ENCODE results near the gene CSF2RB. TPM values are rescaled to one million over a fixed set of nuclear protein-coding genes. Genes with fewer than 3 reads are reported as not detected.

Gene CSF2RB
- total RNA-seq, 1 experiment from 2014 or later, result not detected

- no peaks in the 10 kb centered on the region for H3K4me1 ChIP-seq (ENCODE audit: insufficient read depth, low read length)
- no peak overlapping the region for H4K5ac ChIP-seq (ENCODE audit: insufficient read length, low read depth, low read length)
- peaks cover 5 to 13% of the 10 kb centered on the region in 2 experiments; a peak in 3 of 4 replicates for H3K4me1 Mint-ChIP-seq
- no peak overlapping the region for H3K9ac ChIP-seq (ENCODE audit: extremely low read depth, insufficient read length, low read length)
- H2BK15ac ChIP-seq (ENCODE audit: low read depth, low read length), result no peak overlapping the region
- no peaks in the 10 kb centered on the region for H3K27me3 ChIP-seq (ENCODE audit: insufficient read depth, low read length)
- no peak overlapping the region for H2AK5ac ChIP-seq (ENCODE audit: insufficient read length, low read length)
- no peak overlapping the region for H2BK12ac ChIP-seq (ENCODE audit: insufficient read length, low read depth, low read length)
- no peak overlapping the region for H3K27ac ChIP-seq (ENCODE audit: insufficient read length, low read depth, low read length)
- H2BK120ac ChIP-seq (ENCODE audit: low read depth, low read length, poor library complexity, severe bottlenecking), result no peak overlapping the region
- H4K20me1 ChIP-seq (ENCODE audit: control insufficient read depth, insufficient read depth, insufficient read length), result no peaks in the 10 kb centered on the region
- no CpG with 5 or more reads among the region's 4 CpGs for WGBS (ENCODE audit: extremely low coverage, insufficient read length, low lambda C conversion rate)
- H3K23ac ChIP-seq (ENCODE audit: insufficient read length, low read depth, low read length), result no peak overlapping the region
- H3T11ph ChIP-seq (ENCODE audit: low read length), result no peak overlapping the region
- no peak overlapping the region for H3K27ac Mint-ChIP-seq
- H3K79me2 ChIP-seq (ENCODE audit: insufficient read depth, low read length), result no peaks in the 10 kb centered on the region
- no peak overlapping the region for H3K56ac ChIP-seq (ENCODE audit: insufficient read length, low read depth, low read length)
- H3K4ac ChIP-seq (ENCODE audit: low read depth, low read length), result no peak overlapping the region
- peaks cover 35% of the 10 kb centered on the region for H3K27me3 Mint-ChIP-seq (ENCODE audit: low read depth)
- TF ChIP-seq CTCF (conservative IDR thresholded peaks at IDR 0.05), result no peak
- H3K9me3 ChIP-seq (ENCODE audit: control insufficient read depth, low read depth, low read length), result no peaks in the 10 kb centered on the region
- no peak overlapping the region for H2BK20ac ChIP-seq (ENCODE audit: low read depth, low read length, poor library complexity, severe bottlenecking)
- no peak overlapping the region for H3K14ac ChIP-seq (ENCODE audit: insufficient read depth, low read length)
- H3K18ac ChIP-seq (ENCODE audit: insufficient read length, low read depth, low read length), result no peak overlapping the region
- H3K36me3 Mint-ChIP-seq (ENCODE audit: insufficient read depth in 1 of 3, low read depth in 3 of 3), result no peaks in the 10 kb centered on the region
- no peak for DNase-seq
- H2BK5ac ChIP-seq (ENCODE audit: insufficient read length, low read length), result no peak overlapping the region
- H3K4me2 ChIP-seq (ENCODE audit: insufficient read depth, insufficient read length, low read length), result no peak overlapping the region
- peaks cover 3% of the 10 kb centered on the region for H3K23me2 ChIP-seq (ENCODE audit: insufficient read length, low read depth, low read length, poor library complexity, severe bottlenecking)
- H4K91ac ChIP-seq (ENCODE audit: insufficient read length, low read depth, low read length), result no peak overlapping the region
- no peaks in the 10 kb centered on the region for H3K79me1 ChIP-seq (ENCODE audit: insufficient read depth, low read depth, low read length, poor library complexity, severe bottlenecking)
- no peak overlapping the region for H4K8ac ChIP-seq (replicated peaks; ENCODE audit: insufficient read length, low read depth, low read length)
- H3K4me3 Mint-ChIP-seq, result no peak overlapping the region
- H3K9me3 Mint-ChIP-seq, result peaks cover 0 to 2% of the 10 kb centered on the region in 2 experiments; a peak in 1 of 5 replicates
- H2AFZ ChIP-seq (ENCODE audit: low read length), result no peak overlapping the region
Observed at GRCh38 chr22:36976606-36977005, 63.2 kb downstream of the CSF2RB start.
